Fibroblast of skin of left quadriceps (primary cell): Measurements from ENCODE around the gene HPF1.
"Not testable (repeated sequence)": the region's sequence is repeated elsewhere in the genome, so short reads cannot be mapped to it uniquely, and the experiment has no call there.

Source experiments
- DNase-seq, 2 experiments: peaks; one replicate each; pipeline ENCODE4 v3.0.0-alpha.2; 2013; ENCODE audit warnings: low read depth in 2 of 2

Gene HPF1

DNA sequence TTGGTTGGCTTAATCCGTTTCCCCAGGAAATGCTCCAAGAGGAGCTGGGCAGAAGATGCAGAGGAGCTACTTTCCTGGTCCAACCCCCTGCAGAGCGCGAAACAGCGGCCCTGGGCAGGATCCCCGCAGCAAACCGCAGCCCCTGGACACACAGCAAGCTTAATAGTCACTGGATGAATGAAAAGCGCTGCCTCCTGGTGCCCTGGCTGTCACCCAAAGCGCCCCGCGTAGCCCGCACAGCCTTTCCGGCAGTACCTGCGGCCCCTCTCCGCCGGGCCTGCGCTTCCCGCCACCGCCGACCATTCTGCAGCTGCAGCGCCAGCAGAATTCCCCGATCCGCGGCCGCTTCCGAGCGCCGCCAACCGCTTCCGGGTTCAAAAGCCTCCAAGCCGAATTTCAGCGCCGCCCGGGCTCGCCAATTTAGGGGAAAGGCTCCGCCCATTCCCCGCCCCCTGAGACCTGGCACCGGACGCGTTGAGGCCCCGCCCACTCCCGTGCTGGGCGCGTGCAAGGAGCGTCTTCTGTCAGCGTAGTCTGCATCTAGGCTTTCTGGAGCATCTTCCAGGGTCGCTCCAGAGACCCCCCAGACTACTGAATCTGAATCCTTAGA lies at the start of gene HPF1:
TSS of gene HPF1 (minus strand) at position 370 of the 610 bp plus-strand sequence. CDS start at position 303, 67 bp downstream.
- DNase-seq: peak; percentile 76 to 81

DNA sequence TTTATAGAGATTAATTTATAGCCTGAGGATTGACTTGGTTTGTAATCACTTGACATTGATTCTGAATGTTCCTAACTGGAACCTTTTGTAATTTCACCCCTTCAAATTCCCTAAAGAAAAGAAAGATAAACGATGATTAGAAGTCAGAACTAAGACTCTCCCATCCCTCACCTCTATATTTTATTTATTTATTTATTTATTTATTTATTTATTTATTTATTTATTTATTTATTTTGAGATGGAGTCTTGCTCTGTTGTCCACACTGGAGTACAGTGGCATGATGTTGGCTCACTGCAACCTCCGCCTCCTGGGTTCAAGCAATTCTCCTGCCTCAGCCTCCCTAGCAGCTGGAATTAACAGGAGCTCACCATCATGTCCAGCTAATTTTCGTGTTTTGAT lies 49.0 kb upstream of the HPF1 start:
- not testable (repeated sequence) for DNase-seq

- DNase-seq: no peak
Observed at GRCh38 chr4:169803413-169803812, 45.7 kb upstream of the HPF1 start.

DNA sequence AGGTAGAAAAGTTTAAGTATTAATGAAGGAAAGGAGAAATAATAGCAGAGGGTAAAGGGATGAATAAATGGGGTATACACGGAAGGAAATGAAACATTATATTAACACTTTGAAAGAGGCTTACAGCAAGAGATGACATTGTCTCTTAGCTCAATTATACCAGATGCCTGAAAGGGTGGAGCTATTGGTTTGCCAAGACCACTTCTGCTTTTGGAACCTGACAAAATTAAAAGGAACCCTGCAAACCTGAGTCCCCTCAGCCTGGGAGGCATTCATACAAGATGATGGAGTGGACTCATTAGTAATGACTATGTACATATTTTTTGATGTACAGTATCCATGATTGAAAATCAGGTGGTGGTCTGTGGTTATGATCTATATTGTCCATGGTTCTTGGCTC lies 45.1 kb upstream of the HPF1 start:
- no peak for DNase-seq

DNA sequence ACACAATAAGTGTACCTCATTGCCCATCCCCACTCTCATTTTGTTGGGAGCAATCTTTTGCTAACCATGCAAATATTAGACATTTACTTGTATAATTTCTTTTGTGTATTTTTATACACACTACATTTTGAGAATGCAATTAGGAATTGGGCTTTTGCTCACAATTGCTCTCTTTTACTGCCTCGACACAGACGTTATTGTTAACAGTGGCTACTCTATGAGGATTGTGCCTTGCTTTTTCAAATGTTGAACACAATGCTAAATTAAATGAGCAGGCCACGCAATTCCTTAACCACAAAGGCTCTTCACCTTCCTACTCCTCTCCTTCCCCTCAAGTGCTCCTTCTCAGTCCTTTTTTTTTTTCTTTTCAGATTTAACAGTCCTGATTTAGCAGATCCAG lies 42.8 kb upstream of the HPF1 start:
- no peak for DNase-seq

DNA sequence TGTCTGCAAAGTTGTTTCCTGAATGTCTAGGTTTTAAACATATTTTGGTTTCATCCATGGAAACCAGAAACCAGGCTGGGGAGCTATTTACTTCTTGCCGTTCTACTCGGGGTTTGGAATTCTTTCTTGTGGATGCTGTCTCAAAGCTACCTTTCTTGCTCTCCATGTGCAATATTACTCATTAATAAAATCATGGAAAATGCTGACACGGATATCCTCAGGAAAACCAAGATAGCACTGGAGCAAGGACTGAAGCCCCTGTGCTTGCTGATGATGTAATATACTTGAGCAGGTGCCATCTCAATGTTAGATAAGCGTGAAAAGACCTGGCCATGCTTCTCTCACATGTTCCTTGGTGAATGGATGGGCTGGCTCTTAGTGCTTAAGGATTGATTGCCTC lies 41.5 kb upstream of the HPF1 start:
- no peak for DNase-seq

DNA sequence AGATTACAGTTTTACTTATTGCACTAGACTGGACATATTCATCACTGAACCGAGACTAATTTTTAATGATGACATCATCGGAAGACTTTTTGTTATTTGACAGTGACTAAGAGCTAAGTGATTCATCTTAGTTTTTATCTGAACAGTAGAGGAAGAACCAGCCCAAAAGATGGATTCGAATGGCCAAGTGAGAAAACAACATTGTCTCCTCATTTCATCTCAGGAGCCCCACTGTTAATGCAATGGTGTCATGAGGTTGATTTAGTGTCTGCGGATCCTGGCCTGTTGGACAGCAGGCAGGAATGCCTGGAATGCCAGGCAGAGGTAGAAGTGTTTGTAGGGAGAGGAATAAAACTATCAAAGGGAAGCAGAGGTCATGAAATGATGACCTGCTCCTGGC lies 37.8 kb upstream of the HPF1 start:
- no peak for DNase-seq

DNA sequence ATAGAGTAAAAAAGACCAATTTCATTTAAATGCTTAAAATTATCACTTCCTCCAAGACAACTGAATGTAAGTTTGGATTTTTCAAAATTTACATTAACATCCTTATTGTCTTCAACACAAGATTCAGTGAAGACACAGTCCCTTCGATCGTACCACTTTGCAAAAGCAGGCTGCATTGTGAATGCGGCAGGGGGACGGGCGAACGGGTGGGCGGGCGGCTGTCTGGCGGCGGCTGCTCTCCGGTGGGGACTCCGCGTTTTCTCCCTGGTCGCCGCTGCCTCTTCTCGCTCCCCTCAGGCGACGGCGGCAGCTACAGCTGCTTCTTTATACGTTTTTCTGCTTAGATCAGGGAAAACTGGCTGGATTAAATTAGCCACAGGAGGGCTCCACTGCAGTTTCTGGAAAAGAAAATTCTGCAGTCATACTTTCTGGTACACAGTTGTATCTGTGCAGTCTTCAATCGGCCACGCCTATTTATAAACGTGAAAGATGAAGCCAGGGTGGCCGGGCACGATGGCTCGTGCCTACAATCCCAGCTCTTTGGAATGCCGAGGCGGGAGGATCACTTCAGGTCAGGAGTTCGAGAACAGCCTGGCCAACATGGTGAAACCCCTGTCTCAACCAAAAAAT lies 33.9 kb upstream of the HPF1 start:
- DNase-seq: peak; percentile 49 to 58

GRCh38 chr4:169791062-169791461 lies 33.3 kb upstream of the HPF1 start:
- no peak for DNase-seq

GRCh38 chr4:169774466-169775445 lies 17.0 kb upstream of the HPF1 start:
- no peak for DNase-seq

DNA sequence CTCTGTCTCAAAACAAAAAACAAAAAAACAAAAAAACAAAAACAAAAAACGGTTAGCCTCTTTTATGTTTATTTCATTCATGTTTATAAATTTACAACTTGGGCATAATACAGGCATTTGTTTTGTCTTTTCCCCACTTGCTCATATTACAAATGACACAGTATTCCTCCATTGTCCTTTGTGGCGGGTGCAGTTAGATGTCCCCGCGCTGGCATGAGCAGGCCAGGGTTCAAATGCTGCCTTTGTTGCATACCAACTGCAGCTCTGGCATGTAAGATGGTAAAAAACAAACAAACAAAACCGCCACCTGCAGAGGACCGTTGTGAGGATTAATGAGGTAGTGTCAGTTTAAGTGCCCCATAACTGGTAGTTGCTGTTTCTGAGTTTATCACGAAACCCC lies 16.1 kb upstream of the HPF1 start:
- no peak for DNase-seq

- not testable (repeated sequence) for DNase-seq
Observed at GRCh38 chr4:169771556-169772080, 13.9 kb upstream of the HPF1 start.

DNA sequence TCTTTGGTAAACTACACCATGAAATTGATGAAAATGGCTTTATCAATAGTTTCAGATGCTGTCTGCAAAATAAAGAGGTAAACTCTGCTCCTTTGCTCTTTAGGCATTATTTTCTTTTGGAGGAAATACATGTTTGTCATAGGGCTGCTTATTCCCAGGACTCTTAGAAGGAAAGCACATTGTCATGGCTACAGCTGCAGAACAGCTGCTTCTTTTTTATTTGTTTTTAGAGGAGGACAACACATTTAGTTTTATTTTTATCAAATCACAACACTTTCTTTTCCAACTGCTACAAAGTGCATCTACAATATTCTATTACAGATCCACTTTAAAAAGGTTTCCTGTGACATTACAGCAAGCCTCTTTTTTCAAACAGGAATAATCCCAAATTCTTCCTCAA lies 12.7 kb upstream of the HPF1 start:
- DNase-seq: no peak

- no peak for DNase-seq
Observed at GRCh38 chr4:169768385-169768784, 10.6 kb upstream of the HPF1 start.

- DNase-seq: no peak
Observed at GRCh38 chr4:169766741-169767140, 9.0 kb upstream of the HPF1 start.

GRCh38 chr4:169765835-169766234 lies 8.1 kb upstream of the HPF1 start:
- peak; percentile 83 to 87 for DNase-seq

DNA sequence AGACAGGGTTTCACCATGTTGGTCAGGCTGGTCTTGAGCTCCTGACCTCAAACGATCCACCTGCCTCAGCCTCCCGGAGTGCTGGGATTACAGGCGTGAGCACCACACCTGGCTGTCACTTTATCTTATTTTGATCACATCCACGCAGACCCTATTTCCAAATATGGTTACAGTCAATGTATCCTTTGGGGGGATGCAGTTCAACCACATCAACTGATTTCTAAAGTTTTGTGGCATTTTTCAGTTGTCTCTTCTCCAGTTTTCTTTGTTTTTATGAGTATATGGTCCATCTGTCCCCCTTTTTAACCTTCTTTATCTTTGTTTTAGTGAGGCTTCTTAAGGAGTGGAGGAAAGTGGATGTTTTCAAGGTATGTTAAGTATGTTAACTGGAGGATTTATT lies 4.1 kb upstream of the HPF1 start:
- DNase-seq: no peak

DNA sequence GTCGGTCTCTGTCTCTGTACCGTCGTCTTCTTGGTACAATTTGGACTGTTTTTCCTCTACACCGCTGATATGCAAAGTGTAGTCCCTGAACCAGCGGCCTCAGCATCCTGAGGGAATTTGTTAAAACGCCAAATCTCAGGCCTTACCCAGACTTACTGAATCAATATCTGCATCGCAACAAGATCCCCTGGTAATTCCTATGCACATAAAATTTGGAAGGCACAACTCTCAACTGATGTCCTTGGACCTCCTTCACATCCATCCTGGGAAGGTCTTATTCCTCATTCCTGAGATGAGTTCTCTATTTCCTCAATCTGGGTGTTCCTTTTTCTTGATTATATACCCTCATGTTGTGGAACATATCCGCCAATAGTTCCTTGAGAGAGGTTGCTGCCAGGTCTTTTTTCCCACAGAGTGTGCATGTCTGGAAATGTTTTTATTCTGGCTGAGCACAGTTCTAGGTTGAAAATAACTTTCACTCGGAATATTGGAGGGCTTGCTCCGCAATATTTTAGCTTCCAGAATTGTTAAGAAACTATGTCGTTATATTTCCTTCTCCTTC lies 738 bp upstream of the HPF1 start:
- DNase-seq: no peak

GRCh38 chr4:169756971-169757574 lies 671 bp downstream of the HPF1 start:
- no peak for DNase-seq

DNA sequence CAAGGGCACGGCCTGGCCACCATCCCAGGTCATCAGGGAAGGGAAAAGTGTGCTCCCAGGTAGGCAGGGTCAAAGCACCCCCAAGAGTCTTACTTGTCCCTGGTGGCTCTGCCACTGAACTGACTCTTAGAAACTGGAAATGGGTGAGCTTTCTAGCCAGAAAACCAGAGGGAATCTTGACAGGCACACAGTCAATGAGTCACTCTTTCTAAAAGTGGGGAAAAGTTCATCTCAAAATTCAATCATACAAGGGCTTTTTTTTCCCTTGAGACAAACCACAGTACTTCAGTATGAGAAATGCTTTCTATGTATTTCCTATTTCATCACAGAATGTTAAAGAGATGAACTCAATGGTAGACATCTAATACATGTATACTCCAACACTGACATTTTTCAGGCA lies 12.5 kb downstream of the HPF1 start:
- peak; percentile 48 to 53 for DNase-seq

- DNase-seq: no peak
Observed at GRCh38 chr4:169744601-169745000, 13.1 kb downstream of the HPF1 start.

- DNase-seq: no peak
Observed at GRCh38 chr4:169741569-169741968, 16.2 kb downstream of the HPF1 start.
